HepG2 (cell line): ENCODE measurements around the gene KCNQ2. TPM values are rescaled to one million over a fixed set of nuclear protein-coding genes. Genes with fewer than 3 reads are reported as not detected.
A peak's percentile ranks its signal among the peaks of the same experiment; 100 is the strongest.

Experiments
- CCDC6 ChIP-seq: sonication (generic); formaldehyde crosslinking; IDR thresholded peaks from 2 replicates; pipeline ENCODE4 v1.8.1; 2022; ENCODE audit warnings: mild to moderate bottlenecking, missing genetic modification reagents, moderate library complexity
- FOXJ3 ChIP-seq: sonication (generic); formaldehyde crosslinking; IDR thresholded peaks from 2 replicates; pipeline ENCODE4 v1.4.0; 2020; ENCODE audit warnings: missing genetic modification reagents, mild to moderate bottlenecking, borderline replicate concordance
- HES4 ChIP-seq: sonication (generic); formaldehyde crosslinking; IDR thresholded peaks from 2 replicates; pipeline ENCODE4 v1.9.0; 2021; ENCODE audit warnings: mild to moderate bottlenecking, missing genetic modification reagents, borderline replicate concordance
- HINFP ChIP-seq: sonication (generic); formaldehyde crosslinking; IDR thresholded peaks from 2 replicates; pipeline ENCODE4 v1.4.0; 2020; ENCODE audit warnings: low read depth, mild to moderate bottlenecking, missing genetic modification reagents
- HOXA3 ChIP-seq: sonication (generic); formaldehyde crosslinking; IDR thresholded peaks from 2 replicates; pipeline ENCODE4 v1.5.0; 2020; ENCODE audit warnings: missing genetic modification reagents
- MYNN ChIP-seq: sonication (generic); formaldehyde crosslinking; IDR thresholded peaks from 2 replicates; pipeline ENCODE4 v1.4.0; 2020; ENCODE audit warnings: mild to moderate bottlenecking, low read depth, missing genetic modification reagents
- RBAK ChIP-seq: sonication (generic); formaldehyde crosslinking; IDR thresholded peaks from 2 replicates; pipeline ENCODE4 v1.5.1; 2020; ENCODE audit warnings: mild to moderate bottlenecking, missing genetic modification reagents
- REPIN1 ChIP-seq: sonication (generic); formaldehyde crosslinking; IDR thresholded peaks from 2 replicates; pipeline ENCODE4 v1.8.0; 2022; ENCODE audit warnings: missing genetic modification reagents, low read depth, mild to moderate bottlenecking, borderline replicate concordance
- RXRB ChIP-seq: IDR thresholded peaks from 2 replicates; pipeline ENCODE4 v1.6.1; 2016; ENCODE audit warnings: borderline replicate concordance, missing genetic modification reagents, missing compliant biosample characterization
- SALL1 ChIP-seq: sonication (generic); formaldehyde crosslinking; IDR thresholded peaks from 2 replicates; pipeline ENCODE4 v1.8.0; 2022; ENCODE audit warnings: mild to moderate bottlenecking, missing genetic modification reagents
- SMARCC2 ChIP-seq: fragments of 450-650 bp; IDR thresholded peaks from 2 replicates; pipeline ENCODE4 v1.6.1; 2017; ENCODE audit warnings: antibody characterized with exemption, mild to moderate bottlenecking
- SNAPC2 ChIP-seq: sonication (generic); formaldehyde crosslinking; IDR thresholded peaks from 2 replicates; pipeline ENCODE4 v1.8.1; 2022; ENCODE audit warnings: mild to moderate bottlenecking, missing genetic modification reagents
- SOX6 ChIP-seq, 2 experiments: fragments of 450-650 bp in 1 of 2; sonication (generic) in 1 of 2; formaldehyde crosslinking in 1 of 2; IDR thresholded peaks; 2 replicates each; pipeline versions ENCODE4 v1.4.0 to v1.6.1; 2017 to 2020; ENCODE audit warnings: antibody characterized with exemption in 1 of 2, mild to moderate bottlenecking in 1 of 2, missing genetic modification reagents in 1 of 2
- TERF1 ChIP-seq: sonication (generic); formaldehyde crosslinking; IDR thresholded peaks from 2 replicates; pipeline ENCODE4 v1.8.0; 2022; ENCODE audit warnings: mild to moderate bottlenecking, missing genetic modification reagents, moderate library complexity
- TRIM22 ChIP-seq: fragments of 450-650 bp; IDR thresholded peaks from 2 replicates; pipeline ENCODE4 v1.6.1; 2017
- ZBTB14 ChIP-seq: sonication (generic); formaldehyde crosslinking; IDR thresholded peaks from 2 replicates; pipeline ENCODE4 v1.4.0; 2020; ENCODE audit warnings: missing genetic modification reagents
- ZFP36L2 ChIP-seq: sonication (generic); formaldehyde crosslinking; IDR thresholded peaks from 2 replicates; pipeline ENCODE4 v1.4.0; 2020; ENCODE audit warnings: missing genetic modification reagents
- ZNF124 ChIP-seq: sonication (generic); formaldehyde crosslinking; IDR thresholded peaks from 2 replicates; pipeline ENCODE4 v1.4.0; 2020; ENCODE audit warnings: missing genetic modification reagents
- ZNF138 ChIP-seq: sonication (generic); formaldehyde crosslinking; IDR thresholded peaks from 2 replicates; pipeline ENCODE4 v1.5.0; 2020; ENCODE audit warnings: mild to moderate bottlenecking, low read depth, missing genetic modification reagents
- ZNF616 ChIP-seq: sonication (generic); formaldehyde crosslinking; IDR thresholded peaks from 2 replicates; pipeline ENCODE4 v1.5.0; 2020; ENCODE audit warnings: low read depth, mild to moderate bottlenecking, missing genetic modification reagents
- ZNF777 ChIP-seq: sonication (generic); formaldehyde crosslinking; IDR thresholded peaks from 2 replicates; pipeline ENCODE4 v1.4.0; 2020; ENCODE audit warnings: missing genetic modification reagents
- ZSCAN12 ChIP-seq: sonication (generic); formaldehyde crosslinking; IDR thresholded peaks from 2 replicates; pipeline ENCODE4 v1.9.0; 2021; ENCODE audit warnings: mild to moderate bottlenecking, missing genetic modification reagents
- polyA plus RNA-seq, 8 experiments: library from polyadenylated mRNA; depleted of rRNA in 3 of 8; stranded (reverse) in 7 of 8; unstranded in 1 of 8; fragments of >200 nt; fragmentation: Illumina TruSeq in 4 of 8; extraction: Trizol in 4 of 8; gene quantifications; 2 replicates each; pipeline versions ENCODE4 v1.2.1 to v1.2.3, GENCODE V29; 2011 to 2016; ENCODE audit warnings: low read depth in 4 of 8, missing spikeins in 1 of 8, mixed read lengths in 1 of 8; ENCODE audit not compliant: insufficient read depth in 1 of 8
- total RNA-seq, 5 experiments: library from RNA; depleted of rRNA; stranded (reverse); fragments of >200 nt; fragmentation: Illumina TruSeq; extraction: Trizol; gene quantifications; 2 replicates each; pipeline ENCODE4 v1.2.3, GENCODE V29; 2016; ENCODE audit warnings: low read depth in 1 of 5

The KCNQ2 gene
- total and polyA plus RNA-seq, 2 of the 13 experiments (the other 11 are each of a cell fraction or from before 2014, with no cell fraction given), result not detected

- TF ChIP-seq HINFP (CRISPR knock-in tag) (0 out of 2 replicates have a peak, but pooled peaks have one; percentile 30), TERF1 (CRISPR knock-in tag) (no peak), SNAPC2 (0 out of 2 replicates have a peak, but pooled peaks have one; percentile 28), ZSCAN12 (CRISPR knock-in tag) (no peak), TRIM22 (no peak), HOXA3 (CRISPR knock-in tag) (peak; percentile 53), MYNN (no peak), ZNF138 (no peak), ZNF616 (no peak), REPIN1 (CRISPR knock-in tag) (no peak), ZNF777 (CRISPR knock-in tag) (no peak), ZFP36L2 (CRISPR knock-in tag) (no peak), ZBTB14 (CRISPR knock-in tag) (no peak), SALL1 (CRISPR knock-in tag) (peak; percentile 45), SMARCC2 (no peak), ZNF124 (no peak), SOX6 (IDR thresholded peaks at IDR 0.05) (no peak), SOX6 (CRISPR knock-in tag; IDR thresholded peaks at IDR 0.05) (peak; percentile 80), RXRB (CRISPR knock-in tag) (peak; percentile 42; the same call in 1 of the 2 replicates), HES4 (0 out of 2 replicates have a peak, but pooled peaks have one; percentile 40), CCDC6 (CRISPR knock-in tag) (no peak), FOXJ3 (CRISPR knock-in tag) (no peak), RBAK (CRISPR knock-in tag) (no peak)
These were observed 104.9 kb downstream of the KCNQ2 start (continued) for GRCh38 chr20:63367446-63368055.
